SK-N-MC (cell line): ENCODE measurements around the gene PLEKHA3.
A peak's percentile ranks its signal among the peaks of the same experiment; 100 is the strongest.
"Not testable (repeated sequence)": the region's sequence is repeated elsewhere in the genome, so short reads cannot be mapped to it uniquely, and the experiment has no call there.

Experiments used
- DNase-seq: peaks from one replicate; pipeline ENCODE4 v3.0.0-alpha.2; 2011; ENCODE audit warnings: low read depth, low spot score
- H3K27ac ChIP-seq: fragments of 200-600 bp; sonication (generic); 2 replicates; pipeline ENCODE4 v1.5.1; 2016; ENCODE audit warnings: mixed run types
- H3K36me3 ChIP-seq: fragments of 200-600 bp; sonication (generic); 2 replicates; pipeline ENCODE4 v1.6.1; 2017; ENCODE audit warnings: antibody characterized with exemption, low read length, mixed read lengths; ENCODE audit not compliant: insufficient read depth
- H3K4me3 ChIP-seq: fragments of 200-600 bp; sonication (generic); 2 replicates; pipeline ENCODE4 v1.5.1; 2016
- H3K9ac ChIP-seq: fragments of 200-600 bp; sonication (generic); 2 replicates; pipeline ENCODE4 v1.8.0; 2017; ENCODE audit warnings: mixed run types, mixed read lengths; ENCODE audit not compliant: insufficient read length
- H3K9me3 ChIP-seq: fragments of 200-600 bp; sonication (generic); 2 replicates; pipeline ENCODE4 v1.6.1; 2017; ENCODE audit warnings: low read depth, mild to moderate bottlenecking, antibody characterized with exemption, low read length, moderate library complexity, mixed read lengths
- EZH2 ChIP-seq: fragments of 200-600 bp; sonication (generic); IDR thresholded peaks from one replicate; pipeline ENCODE4 v1.6.1; 2017; ENCODE audit warnings: antibody characterized with exemption
- FOXP2 ChIP-seq: optimal IDR thresholded peaks from 2 replicates; pipeline ENCODE3; 2011; ENCODE audit warnings: mild to moderate bottlenecking, moderate library complexity; ENCODE audit not compliant: insufficient read depth; ENCODE audit errors: extremely low read length, control extremely low read depth
- POLR2AphosphoS5 ChIP-seq: IDR thresholded peaks from 2 replicates; pipeline ENCODE4 v1.6.1; 2012; ENCODE audit warnings: mild to moderate bottlenecking, low read depth, low read length, borderline replicate concordance

Gene PLEKHA3

GRCh38 chr2:178510384-178510783 lies 30.1 kb downstream of the PLEKHA3 start:
- no peak overlapping the region for H3K27ac ChIP-seq
- no peak for DNase-seq
- H3K4me3 ChIP-seq = no peak overlapping the region
- no peak for TF ChIP-seq POLR2AphosphoS5
- TF ChIP-seq FOXP2 = no peak
- no peak for TF ChIP-seq EZH2
- no peak overlapping the region for H3K9ac ChIP-seq
- H3K36me3 ChIP-seq = 0 out of 2 replicates have a peak, but pooled peaks cover 3% of the 10 kb centered on the region
- no peaks in the 10 kb centered on the region for H3K9me3 ChIP-seq

- DNase-seq = no peak
- TF ChIP-seq EZH2 (no peak), FOXP2 (no peak), POLR2AphosphoS5 (no peak)
- Histone ChIP-seq H3K27ac (no peak overlapping the region), H3K36me3 (no peaks in the 10 kb centered on the region; the same call in 1 of the 2 replicates), H3K4me3 (no peak overlapping the region), H3K9me3 (no peaks in the 10 kb centered on the region), H3K9ac (no peak overlapping the region)
These were observed 32.2 kb downstream of the PLEKHA3 start for GRCh38 chr2:178512484-178512883.

DNA sequence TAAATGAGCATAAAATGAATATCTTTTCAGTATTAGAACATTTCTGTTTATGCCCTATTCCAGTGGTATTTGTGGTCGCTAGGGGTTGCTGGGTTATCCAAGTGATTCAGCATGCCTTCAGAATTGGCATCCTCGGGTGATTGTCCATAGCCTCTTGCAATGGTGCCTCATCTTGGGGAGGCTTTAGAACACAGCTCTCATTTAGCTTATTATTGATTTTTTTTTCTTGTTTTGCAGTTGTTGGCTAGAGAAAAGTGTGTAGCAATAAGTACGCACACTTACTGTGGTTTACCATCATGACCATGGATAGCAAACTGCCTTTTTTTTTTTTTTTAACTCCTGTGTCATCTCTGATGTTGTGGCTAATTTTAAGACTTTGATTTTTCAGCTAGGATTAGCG lies 33.6 kb downstream of the PLEKHA3 start:
- H3K36me3 ChIP-seq = no peaks in the 10 kb centered on the region; the same call in 1 of the 2 replicates
- no peak for DNase-seq
- H3K9me3 ChIP-seq = no peaks in the 10 kb centered on the region
- TF ChIP-seq POLR2AphosphoS5 = no peak
- no peak for TF ChIP-seq EZH2
- TF ChIP-seq FOXP2 = no peak
- H3K9ac ChIP-seq = no peak overlapping the region
- no peak overlapping the region for H3K4me3 ChIP-seq
- H3K27ac ChIP-seq = no peak overlapping the region

DNA sequence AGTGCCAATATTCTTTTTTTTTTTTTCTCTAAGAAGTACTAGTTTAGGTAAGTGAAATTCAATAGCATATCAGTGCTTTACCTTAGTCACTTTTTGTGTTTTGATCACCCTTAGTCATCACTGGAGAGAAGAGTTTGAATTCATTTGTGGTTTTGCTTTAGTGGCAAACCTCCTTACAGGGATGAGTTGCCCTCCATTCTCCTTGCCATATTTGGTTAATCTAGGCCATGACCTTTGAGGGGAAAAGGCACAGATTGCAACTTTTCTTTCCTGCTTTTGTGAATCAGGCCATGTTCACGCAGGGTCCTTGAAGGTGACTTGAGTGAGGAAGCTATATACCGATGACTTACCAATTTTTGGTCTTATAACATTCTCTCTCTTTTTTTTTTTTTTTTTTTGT lies 34.4 kb downstream of the PLEKHA3 start:
- TF ChIP-seq FOXP2 = no peak
- no peak for TF ChIP-seq POLR2AphosphoS5
- TF ChIP-seq EZH2 = no peak
- H3K27ac ChIP-seq = no peak overlapping the region
- no peaks in the 10 kb centered on the region for H3K9me3 ChIP-seq
- no peak overlapping the region for H3K4me3 ChIP-seq
- no peak overlapping the region for H3K9ac ChIP-seq
- no peaks in the 10 kb centered on the region; the same call in 1 of the 2 replicates for H3K36me3 ChIP-seq
- no peak for DNase-seq

DNA sequence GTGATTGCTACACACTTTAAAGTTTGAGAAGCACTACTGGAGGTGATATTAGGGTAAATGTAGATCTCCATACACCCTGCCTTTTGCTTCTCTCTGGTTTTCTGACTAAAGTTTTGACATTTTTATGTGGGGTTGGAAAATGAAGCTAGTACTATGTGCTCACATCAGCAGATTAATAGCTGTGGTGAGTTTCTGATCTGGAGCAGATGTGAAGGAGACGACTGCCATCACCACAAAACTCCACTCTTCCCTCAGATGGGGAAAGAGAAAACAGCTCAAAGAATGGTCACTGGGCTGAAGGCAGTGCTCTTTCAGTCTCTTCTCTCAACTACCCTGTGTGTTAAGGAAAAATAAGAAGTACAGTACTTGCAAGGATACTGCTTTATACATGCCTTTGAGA lies 37.2 kb downstream of the PLEKHA3 start:
- no peak overlapping the region for H3K9ac ChIP-seq
- H3K27ac ChIP-seq = no peak overlapping the region
- TF ChIP-seq EZH2 (no peak), FOXP2 (no peak), POLR2AphosphoS5 (no peak)
- H3K36me3 ChIP-seq = no peaks in the 10 kb centered on the region; the same call in 1 of the 2 replicates
- H3K9me3 ChIP-seq = no peaks in the 10 kb centered on the region
- H3K4me3 ChIP-seq = no peak overlapping the region
- DNase-seq = no peak

- Histone ChIP-seq H3K27ac (no peak overlapping the region), H3K36me3 (no peaks in the 10 kb centered on the region; the same call in 1 of the 2 replicates), H3K9ac (no peak overlapping the region), H3K9me3 (no peaks in the 10 kb centered on the region), H3K4me3 (no peak overlapping the region)
- TF ChIP-seq FOXP2 = no peak
- no peak for TF ChIP-seq EZH2
- TF ChIP-seq POLR2AphosphoS5 = no peak
- no peak for DNase-seq
These were observed 41.3 kb downstream of the PLEKHA3 start for GRCh38 chr2:178521304-178522150.

DNA sequence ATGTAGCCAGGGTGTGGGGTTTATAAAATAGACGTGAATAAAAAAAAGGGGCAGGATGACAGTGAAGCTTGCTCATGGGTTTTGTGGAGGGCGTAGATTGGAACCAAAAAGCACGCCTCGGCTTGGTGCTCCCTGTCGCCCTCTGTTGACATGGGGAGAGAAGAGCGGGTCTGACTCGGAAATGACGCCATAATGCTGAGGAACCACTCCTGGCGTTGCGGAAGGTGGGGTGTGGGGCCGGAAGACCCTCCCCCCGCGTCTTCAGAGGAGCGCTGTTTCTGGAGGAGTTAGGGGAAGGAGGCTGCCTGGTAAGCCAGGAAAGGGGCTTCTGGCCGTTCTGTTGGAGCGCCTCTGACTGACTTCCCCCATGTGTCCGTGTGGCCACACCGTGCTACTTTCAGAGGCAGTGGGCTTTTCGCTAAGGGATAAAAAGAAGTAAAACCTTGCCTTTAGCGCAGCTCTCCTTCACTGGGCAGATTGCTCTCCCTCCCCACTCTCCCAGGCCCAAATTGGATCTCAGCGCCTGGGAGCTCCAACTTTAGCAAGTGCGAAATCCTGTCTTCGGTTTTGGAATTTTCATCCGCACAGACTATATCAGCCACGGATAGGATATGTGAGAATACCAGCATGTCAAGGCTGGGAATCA lies 42.8 kb downstream of the PLEKHA3 start:
- H3K9me3 ChIP-seq = no peaks in the 10 kb centered on the region
- TF ChIP-seq EZH2 (no peak), POLR2AphosphoS5 (peak; percentile 73), FOXP2 (peak; percentile 22)
- peak overlapping the region; percentile 75 for H3K9ac ChIP-seq
- no peaks in the 10 kb centered on the region for H3K36me3 ChIP-seq
- H3K27ac ChIP-seq = no peak overlapping the region
- peak overlapping the region; percentile 77 for H3K4me3 ChIP-seq
- peak; percentile 39 for DNase-seq

GRCh38 chr2:178523596-178524134 lies 43.4 kb downstream of the PLEKHA3 start:
- no peak for DNase-seq
- TF ChIP-seq POLR2AphosphoS5 = no peak
- TF ChIP-seq EZH2 = no peak
- TF ChIP-seq FOXP2 = no peak
- Histone ChIP-seq H3K27ac (no peak overlapping the region), H3K36me3 (no peaks in the 10 kb centered on the region), H3K4me3 (peak overlapping the region; percentile 77), H3K9ac (peak overlapping the region; percentile 75), H3K9me3 (no peaks in the 10 kb centered on the region)

GRCh38 chr2:178525010-178525409 lies 44.8 kb downstream of the PLEKHA3 start:
- not testable (repeated sequence) for DNase-seq, H3K27ac ChIP-seq, H3K4me3 ChIP-seq, H3K9ac ChIP-seq, H3K36me3 ChIP-seq, H3K9me3 ChIP-seq

DNA sequence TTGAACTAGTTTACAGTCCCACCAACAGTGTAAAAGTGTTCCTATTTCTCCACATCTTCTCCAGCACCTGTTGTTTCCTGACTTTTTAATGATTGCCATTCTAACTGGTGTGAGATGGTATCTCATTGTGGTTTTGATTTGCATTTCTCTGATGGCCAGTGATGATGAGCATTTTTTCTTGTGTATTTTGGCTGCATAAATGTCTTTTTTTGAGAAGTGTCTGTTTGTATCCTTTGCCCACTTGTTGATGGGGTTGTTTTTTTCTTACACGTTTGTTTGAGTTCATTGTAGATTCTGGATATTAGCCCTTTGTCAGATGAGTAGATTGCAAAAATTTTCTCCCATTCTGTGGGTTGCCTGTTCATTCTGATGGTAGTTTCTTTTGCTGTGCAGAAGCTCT lies 45.2 kb downstream of the PLEKHA3 start:
- H3K36me3 ChIP-seq, H3K9me3 ChIP-seq, DNase-seq: not testable (repeated sequence)

More for the DNA sequence above, 45.2 kb downstream of the PLEKHA3 start:
- H3K9ac ChIP-seq, H3K4me3 ChIP-seq, H3K27ac ChIP-seq: not testable (repeated sequence)
